Upper lobe of left lung (tissue), 4 donors: ENCODE results near the gene ITIH2.

Source experiments
- CTCF ChIP-seq, 6 experiments: fragments of 450-650 bp in 4 of 6; fragments of 200-600 bp in 2 of 6; sonication (generic) in 2 of 6; IDR thresholded peaks; one replicate each; pipeline ENCODE4 v1.5.1; 2016 to 2019; ENCODE audit warnings: antibody characterized with exemption in 6 of 6
- EP300 ChIP-seq, 4 donors: sonication (generic); formaldehyde crosslinking; IDR thresholded peaks; one replicate each; pipeline ENCODE4 v1.5.1; 2017; ENCODE audit warnings: antibody characterized with exemption in 4 of 4, control low read depth in 2 of 4
- POLR2A ChIP-seq, 4 donors: fragments of 450-650 bp; IDR thresholded peaks; one replicate each; pipeline ENCODE4 v1.5.1; 2016 to 2017; ENCODE audit warnings: antibody characterized with exemption in 4 of 4, mild to moderate bottlenecking in 2 of 4
- POLR2AphosphoS5 ChIP-seq, 2 donors: sonication (generic); formaldehyde crosslinking; IDR thresholded peaks; one replicate each; pipeline ENCODE4 v1.5.1; 2017; ENCODE audit warnings: antibody characterized with exemption in 2 of 2

GRCh38 chr10:7768417-7768816 is 65.3 kb downstream of the ITIH2 start:
- no peak for TF ChIP-seq CTCF (IDR thresholded peaks at IDR 0.05)
- no peak for TF ChIP-seq EP300 (IDR thresholded peaks at IDR 0.05)
- TF ChIP-seq POLR2A (IDR thresholded peaks at IDR 0.05), result no peak
- TF ChIP-seq POLR2AphosphoS5 (IDR thresholded peaks at IDR 0.05), result no peak
